DND-41 (cell line): Measurements from ENCODE around the gene ZNF236.

Source experiments
- ATAC-seq: fragments of 200-7000 bp; cut with Tn5 transposase; 3 replicates; pipeline ENCODE4 v1.9.1; 2021; ENCODE audit warnings: low read depth; ENCODE audit not compliant: insufficient read depth
- DNase-seq: peaks from one replicate; pipeline ENCODE4 v3.0.0-alpha.2; 2020
- H2AFZ ChIP-seq: 2 replicates; pipeline ENCODE4 v1.6.0; 2012; ENCODE audit warnings: low read depth, low read length
- H3K27ac ChIP-seq: 2 replicates; pipeline ENCODE4 v1.5.1; 2012; ENCODE audit warnings: low read length, inconsistent platforms
- H3K27me3 ChIP-seq: fragments of 200-600 bp; sonication (generic); 2 replicates; pipeline ENCODE4 v1.6.0; 2012; ENCODE audit warnings: low read length, mild to moderate bottlenecking, inconsistent platforms; ENCODE audit not compliant: insufficient read depth, poor library complexity
- H3K36me3 ChIP-seq: 2 replicates; pipeline ENCODE4 v1.5.1; 2012; ENCODE audit warnings: low read length, inconsistent platforms; ENCODE audit not compliant: insufficient read depth
- H3K4me1 ChIP-seq: 2 replicates; pipeline ENCODE4 v1.5.1; 2012; ENCODE audit warnings: mild to moderate bottlenecking, low read length; ENCODE audit not compliant: insufficient read depth
- H3K4me2 ChIP-seq: 2 replicates; pipeline ENCODE4 v1.6.0; 2012; ENCODE audit warnings: mild to moderate bottlenecking, moderate library complexity, low read length, inconsistent platforms; ENCODE audit not compliant: insufficient read depth
- H3K4me3 ChIP-seq, 2 experiments: fragments of 200-600 bp in 1 of 2; shearing (Covaris generic) in 1 of 2; 2 replicates each; pipeline ENCODE4 v1.5.1; 2012 to 2016; ENCODE audit warnings: inconsistent platforms in 2 of 2, low read length in 2 of 2, mild to moderate bottlenecking in 2 of 2, low read depth in 1 of 2, moderate library complexity in 1 of 2
- H3K79me2 ChIP-seq: 2 replicates; pipeline ENCODE4 v1.6.0; 2012; ENCODE audit warnings: low read length, inconsistent platforms; ENCODE audit not compliant: insufficient read depth
- H3K9ac ChIP-seq: 2 replicates; pipeline ENCODE4 v1.6.0; 2012; ENCODE audit warnings: low read depth, mild to moderate bottlenecking, inconsistent platforms, low read length, moderate library complexity
- H3K9me3 ChIP-seq: 2 replicates; pipeline ENCODE4 v1.5.1; 2012; ENCODE audit warnings: low read length, moderate library complexity, mild to moderate bottlenecking, inconsistent platforms; ENCODE audit not compliant: insufficient read depth, severe bottlenecking
- H4K20me1 ChIP-seq: 2 replicates; pipeline ENCODE4 v1.6.0; 2012; ENCODE audit warnings: low read length; ENCODE audit not compliant: insufficient read depth
- EZH2 ChIP-seq: IDR thresholded peaks from 3 replicates; pipeline ENCODE4 v1.6.1; 2012; ENCODE audit warnings: borderline replicate concordance, low read depth, mild to moderate bottlenecking, moderate library complexity, low read length, inconsistent platforms; ENCODE audit not compliant: severe bottlenecking
- TF ChIP-seq, protein P1 (sequence below): IDR thresholded peaks from 2 replicates; pipeline ENCODE4 v1.5.1; 2012; ENCODE audit warnings: borderline replicate concordance, low read length, moderate library complexity, mild to moderate bottlenecking; ENCODE audit not compliant: poor library complexity, severe bottlenecking; ENCODE audit errors: extremely low read depth

Gene ZNF236

GRCh38 chr18:76935722-76936337, 113.5 kb downstream of the ZNF236 start:
- peaks cover 77% of the 10 kb centered on the region for H3K36me3 ChIP-seq
- DNase-seq (no peak), ATAC-seq (no peak)
- no peak overlapping the region for H2AFZ ChIP-seq
- TF ChIP-seq, protein P1, sequence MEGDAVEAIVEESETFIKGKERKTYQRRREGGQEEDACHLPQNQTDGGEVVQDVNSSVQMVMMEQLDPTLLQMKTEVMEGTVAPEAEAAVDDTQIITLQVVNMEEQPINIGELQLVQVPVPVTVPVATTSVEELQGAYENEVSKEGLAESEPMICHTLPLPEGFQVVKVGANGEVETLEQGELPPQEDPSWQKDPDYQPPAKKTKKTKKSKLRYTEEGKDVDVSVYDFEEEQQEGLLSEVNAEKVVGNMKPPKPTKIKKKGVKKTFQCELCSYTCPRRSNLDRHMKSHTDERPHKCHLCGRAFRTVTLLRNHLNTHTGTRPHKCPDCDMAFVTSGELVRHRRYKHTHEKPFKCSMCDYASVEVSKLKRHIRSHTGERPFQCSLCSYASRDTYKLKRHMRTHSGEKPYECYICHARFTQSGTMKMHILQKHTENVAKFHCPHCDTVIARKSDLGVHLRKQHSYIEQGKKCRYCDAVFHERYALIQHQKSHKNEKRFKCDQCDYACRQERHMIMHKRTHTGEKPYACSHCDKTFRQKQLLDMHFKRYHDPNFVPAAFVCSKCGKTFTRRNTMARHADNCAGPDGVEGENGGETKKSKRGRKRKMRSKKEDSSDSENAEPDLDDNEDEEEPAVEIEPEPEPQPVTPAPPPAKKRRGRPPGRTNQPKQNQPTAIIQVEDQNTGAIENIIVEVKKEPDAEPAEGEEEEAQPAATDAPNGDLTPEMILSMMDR, result no peak
- no peak for TF ChIP-seq EZH2
- H3K9ac ChIP-seq, result no peak overlapping the region
- no peaks in the 10 kb centered on the region for H3K79me2 ChIP-seq
- no peaks in the 10 kb centered on the region for H3K4me1 ChIP-seq
- no peaks in the 10 kb centered on the region for H3K9me3 ChIP-seq
- no peak overlapping the region for H3K27ac ChIP-seq
- H3K4me3 ChIP-seq, result no peak overlapping the region
- H4K20me1 ChIP-seq, result no peaks in the 10 kb centered on the region
- H3K4me2 ChIP-seq, result no peak overlapping the region
- H3K27me3 ChIP-seq, result no peaks in the 10 kb centered on the region

- Histone ChIP-seq H3K79me2 (no peaks in the 10 kb centered on the region), H3K27me3 (no peaks in the 10 kb centered on the region), H3K4me1 (no peaks in the 10 kb centered on the region), H3K9ac (no peak overlapping the region), H3K9me3 (no peaks in the 10 kb centered on the region), H3K27ac (no peak overlapping the region), H4K20me1 (no peaks in the 10 kb centered on the region), H3K4me2 (no peak overlapping the region), H2AFZ (no peak overlapping the region), H3K4me3 (no peak overlapping the region), H3K36me3 (peaks cover 77% of the 10 kb centered on the region)
- DNase-seq (no peak), ATAC-seq (no peak)
- TF ChIP-seq EZH2, result no peak
- TF ChIP-seq, protein P1, result no peak
Measured at GRCh38 chr18:76936877-76937276, 114.5 kb downstream of the ZNF236 start.

DNA sequence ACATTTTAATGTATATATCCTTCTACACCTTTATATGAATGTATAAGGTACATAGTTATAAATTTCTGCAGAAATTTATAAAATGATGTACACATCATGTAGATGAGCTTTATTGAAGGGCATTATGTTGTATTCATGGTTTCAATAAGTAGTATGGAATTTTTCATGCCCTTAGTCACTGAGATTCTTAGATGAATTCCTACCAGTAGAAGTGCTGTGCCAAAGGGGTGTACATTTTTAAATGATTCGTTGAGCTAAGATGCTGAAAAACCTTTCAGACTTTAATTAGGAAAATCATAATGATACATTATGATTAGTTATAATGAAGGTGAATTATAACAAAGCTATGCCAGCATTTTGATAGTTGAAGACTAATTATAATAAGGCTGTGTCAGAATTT, 115.2 kb downstream of the ZNF236 start:
- Histone ChIP-seq H3K79me2 (no peaks in the 10 kb centered on the region), H3K36me3 (peaks cover 72% of the 10 kb centered on the region)

More for the DNA sequence above, 115.2 kb downstream of the ZNF236 start:
- H3K27me3 ChIP-seq, result no peaks in the 10 kb centered on the region
- no peak overlapping the region for H3K4me3 ChIP-seq
- H4K20me1 ChIP-seq, result no peaks in the 10 kb centered on the region
- DNase-seq (no peak), ATAC-seq (no peak)
- H3K4me2 ChIP-seq, result no peak overlapping the region
- no peak overlapping the region for H3K27ac ChIP-seq
- H3K9ac ChIP-seq, result no peak overlapping the region
- TF ChIP-seq EZH2, result no peak
- TF ChIP-seq, protein P1, result no peak
- no peaks in the 10 kb centered on the region for H3K4me1 ChIP-seq
- H3K9me3 ChIP-seq, result no peaks in the 10 kb centered on the region
- no peak overlapping the region for H2AFZ ChIP-seq
